ENCODE results near the gene GBX1. TPM values are rescaled to one million over a fixed set of nuclear protein-coding genes. Genes with fewer than 3 reads are reported as not detected.

GBX1 gene
- total and polyA plus RNA-seq, 12 donors, result not detected

DNA sequence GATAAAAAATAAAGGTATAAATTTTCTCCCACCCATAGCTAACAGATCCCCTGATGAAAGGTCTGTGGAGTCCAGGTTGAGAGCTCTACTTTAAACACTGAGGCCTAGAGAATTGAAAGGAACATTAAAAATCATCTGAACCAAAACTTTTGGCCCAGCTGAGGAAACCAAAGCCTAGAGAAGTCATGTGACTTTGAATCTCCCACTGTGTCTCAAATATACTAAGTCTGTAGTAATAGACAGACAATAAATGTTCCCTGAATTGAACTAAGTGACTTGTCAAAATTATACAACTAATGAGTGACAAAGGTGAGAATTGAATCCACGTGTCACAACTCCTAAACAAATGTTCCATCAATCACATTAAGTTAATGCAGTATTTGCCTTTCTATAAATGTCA, 5.7 kb downstream of the GBX1 start:
- Histone ChIP-seq H3K4me1 (replicated peaks in 1 of 2) (peaks cover 2% of the 10 kb centered on the region in 2 donors), H3K27ac (no peak overlapping the region), H3K36me3 (replicated peaks in 1 of 2) (no peaks in the 10 kb centered on the region), H3K4me3 (no peak overlapping the region), H3K9me3 (replicated peaks in 1 of 3) (no peaks in the 10 kb centered on the region), H3K27me3 (peaks cover 26% of the 10 kb centered on the region)
- TF ChIP-seq POLR2A (IDR thresholded peaks at IDR 0.05) (no peak), CTCF (IDR thresholded peaks at IDR 0.05) (no peak)
- 86 to 97% (median 95%) methylated on average over 1 of the region's 1 CpG for WGBS, 4 donors
- DNase-seq, result no peak
- intact Hi-C loops (cut with DNase I), result no loop called here

DNA sequence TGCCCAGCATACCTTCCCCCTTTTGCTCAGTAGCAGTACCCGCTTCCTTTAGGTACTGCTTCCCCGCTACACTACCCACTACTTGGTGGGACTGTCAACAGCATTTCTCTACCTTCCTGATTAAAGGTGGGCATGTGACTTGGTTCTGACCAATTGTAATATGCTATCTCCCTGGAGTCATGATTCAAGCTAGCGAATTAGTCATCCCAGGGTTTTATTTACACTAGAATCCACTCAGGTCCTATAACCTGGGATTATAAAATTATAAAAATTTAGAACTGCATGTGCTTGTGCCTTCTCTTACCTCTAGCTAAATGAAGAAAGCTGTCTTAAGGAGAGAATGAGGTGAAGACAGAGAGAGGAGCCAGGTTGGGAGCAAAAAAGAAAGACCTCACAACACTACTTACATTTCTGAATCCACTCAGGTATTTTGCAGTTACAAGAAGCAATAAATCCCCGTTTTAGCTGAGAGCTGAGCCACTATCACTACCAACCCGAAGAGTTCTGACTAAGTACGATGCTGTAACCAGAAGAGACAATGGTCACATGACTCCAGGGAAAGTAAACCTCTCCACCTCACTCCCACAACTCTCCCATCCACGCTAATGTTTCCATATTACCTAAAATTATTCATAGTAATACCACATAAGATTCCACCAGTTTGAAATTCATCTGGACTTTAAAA, 9.7 kb downstream of the GBX1 start:
- no peak for TF ChIP-seq CTCF (IDR thresholded peaks at IDR 0.05)
- no peak for TF ChIP-seq POLR2A (IDR thresholded peaks at IDR 0.05)
- no peak overlapping the region for H3K27ac ChIP-seq
- no peak overlapping the region for H3K4me3 ChIP-seq
- no peaks in the 10 kb centered on the region for H3K36me3 ChIP-seq (replicated peaks in 1 of 2)
- no peaks in the 10 kb centered on the region for H3K4me1 ChIP-seq (replicated peaks in 1 of 2)
- H3K9me3 ChIP-seq (replicated peaks in 1 of 3), result no peaks in the 10 kb centered on the region
- no peak for DNase-seq
- intact Hi-C loops (cut with DNase I), result no loop called here
- 73 to 83% (median 77%) methylated on average over 7 of the region's 7 CpGs for WGBS, 4 donors
- peaks cover 19% of the 10 kb centered on the region for H3K27me3 ChIP-seq

DNA sequence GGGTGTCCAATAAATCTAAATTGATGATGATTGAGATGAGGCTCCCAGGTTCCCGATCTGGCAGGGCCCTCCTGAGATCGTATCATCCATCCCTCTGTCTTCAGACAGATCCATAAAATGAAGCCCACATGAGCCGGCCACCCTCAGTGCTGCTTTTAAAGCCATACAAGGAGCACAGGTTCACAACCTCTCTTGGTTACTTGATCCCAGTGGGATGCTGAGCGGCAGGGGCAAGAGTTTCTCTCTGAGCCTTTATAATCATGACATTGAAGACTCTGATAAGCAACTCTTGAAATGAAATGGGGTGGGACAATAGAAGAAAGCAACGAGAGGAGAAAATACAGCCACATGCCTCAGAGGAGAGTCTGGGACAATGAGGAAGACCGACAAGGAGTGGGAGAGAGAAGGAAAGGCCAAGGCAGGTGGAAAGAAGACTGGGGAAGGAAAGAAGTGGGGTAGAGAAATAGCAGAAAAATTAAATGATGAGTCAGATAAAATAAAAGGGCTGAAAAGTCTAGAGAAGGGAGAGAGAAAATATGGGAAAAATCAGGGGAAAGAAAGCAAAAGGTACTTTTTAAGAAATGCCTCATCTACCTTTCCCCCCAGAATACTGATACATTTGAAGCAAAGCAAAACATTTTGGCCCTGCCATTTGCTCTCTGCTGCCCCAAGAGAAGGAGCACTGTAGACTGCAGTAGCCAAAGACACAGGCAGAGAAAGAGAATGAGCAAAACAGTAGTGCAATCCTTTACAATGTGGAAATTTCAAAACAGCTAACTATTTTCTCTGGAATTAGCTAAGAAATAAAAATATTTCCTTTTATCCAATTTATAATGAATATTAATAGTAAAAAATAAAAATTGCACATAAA, 14.6 kb downstream of the GBX1 start:
- intact Hi-C loops (cut with DNase I), result no loop called here
- no peaks in the 10 kb centered on the region for H3K36me3 ChIP-seq (replicated peaks in 1 of 2)
- H3K27me3 ChIP-seq, result peaks cover 18% of the 10 kb centered on the region
- H3K4me3 ChIP-seq, result no peak overlapping the region
- peak in 2 of 7 donors; percentile 6 to 21 for DNase-seq
- no peak overlapping the region for H3K27ac ChIP-seq
- TF ChIP-seq CTCF (IDR thresholded peaks at IDR 0.05) (no peak), POLR2A (IDR thresholded peaks at IDR 0.05) (no peak)
- WGBS, 4 donors, result 55 to 64% (median 59%) methylated on average over 6 of the region's 6 CpGs
- H3K9me3 ChIP-seq (replicated peaks in 1 of 3), result no peaks in the 10 kb centered on the region
- H3K4me1 ChIP-seq (replicated peaks in 1 of 2), result no peaks in the 10 kb centered on the region

GRCh38 chr7:151150388-151150787, 17.1 kb downstream of the GBX1 start:
- H3K4me3 ChIP-seq, result no peak overlapping the region
- H3K27ac ChIP-seq, result no peak overlapping the region
- H3K27me3 ChIP-seq, result peaks cover 18% of the 10 kb centered on the region
- no peaks in the 10 kb centered on the region for H3K36me3 ChIP-seq (replicated peaks in 1 of 2)
- no peak for DNase-seq
- no peaks in the 10 kb centered on the region for H3K4me1 ChIP-seq (replicated peaks in 1 of 2)
- TF ChIP-seq CTCF (IDR thresholded peaks at IDR 0.05), result no peak
- no peak for TF ChIP-seq POLR2A (IDR thresholded peaks at IDR 0.05)
- 83 to 91% (median 86%) methylated on average over 3 of the region's 3 CpGs for whole genome bisulfite sequencing, 4 donors
- intact Hi-C loops (cut with DNase I), result no loop called here
- H3K9me3 ChIP-seq (replicated peaks in 1 of 3), result no peaks in the 10 kb centered on the region

All from adrenal gland (tissue), 12 donors.